ENCODE results near the gene ADAMTS19.
"Not testable (repeated sequence)": the region's sequence is repeated elsewhere in the genome, so short reads cannot be mapped to it uniquely, and the experiment has no call there.

ADAMTS19 gene, protein sequence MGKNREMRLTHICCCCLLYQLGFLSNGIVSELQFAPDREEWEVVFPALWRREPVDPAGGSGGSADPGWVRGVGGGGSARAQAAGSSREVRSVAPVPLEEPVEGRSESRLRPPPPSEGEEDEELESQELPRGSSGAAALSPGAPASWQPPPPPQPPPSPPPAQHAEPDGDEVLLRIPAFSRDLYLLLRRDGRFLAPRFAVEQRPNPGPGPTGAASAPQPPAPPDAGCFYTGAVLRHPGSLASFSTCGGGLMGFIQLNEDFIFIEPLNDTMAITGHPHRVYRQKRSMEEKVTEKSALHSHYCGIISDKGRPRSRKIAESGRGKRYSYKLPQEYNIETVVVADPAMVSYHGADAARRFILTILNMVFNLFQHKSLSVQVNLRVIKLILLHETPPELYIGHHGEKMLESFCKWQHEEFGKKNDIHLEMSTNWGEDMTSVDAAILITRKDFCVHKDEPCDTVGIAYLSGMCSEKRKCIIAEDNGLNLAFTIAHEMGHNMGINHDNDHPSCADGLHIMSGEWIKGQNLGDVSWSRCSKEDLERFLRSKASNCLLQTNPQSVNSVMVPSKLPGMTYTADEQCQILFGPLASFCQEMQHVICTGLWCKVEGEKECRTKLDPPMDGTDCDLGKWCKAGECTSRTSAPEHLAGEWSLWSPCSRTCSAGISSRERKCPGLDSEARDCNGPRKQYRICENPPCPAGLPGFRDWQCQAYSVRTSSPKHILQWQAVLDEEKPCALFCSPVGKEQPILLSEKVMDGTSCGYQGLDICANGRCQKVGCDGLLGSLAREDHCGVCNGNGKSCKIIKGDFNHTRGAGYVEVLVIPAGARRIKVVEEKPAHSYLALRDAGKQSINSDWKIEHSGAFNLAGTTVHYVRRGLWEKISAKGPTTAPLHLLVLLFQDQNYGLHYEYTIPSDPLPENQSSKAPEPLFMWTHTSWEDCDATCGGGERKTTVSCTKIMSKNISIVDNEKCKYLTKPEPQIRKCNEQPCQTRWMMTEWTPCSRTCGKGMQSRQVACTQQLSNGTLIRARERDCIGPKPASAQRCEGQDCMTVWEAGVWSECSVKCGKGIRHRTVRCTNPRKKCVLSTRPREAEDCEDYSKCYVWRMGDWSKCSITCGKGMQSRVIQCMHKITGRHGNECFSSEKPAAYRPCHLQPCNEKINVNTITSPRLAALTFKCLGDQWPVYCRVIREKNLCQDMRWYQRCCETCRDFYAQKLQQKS

DNA sequence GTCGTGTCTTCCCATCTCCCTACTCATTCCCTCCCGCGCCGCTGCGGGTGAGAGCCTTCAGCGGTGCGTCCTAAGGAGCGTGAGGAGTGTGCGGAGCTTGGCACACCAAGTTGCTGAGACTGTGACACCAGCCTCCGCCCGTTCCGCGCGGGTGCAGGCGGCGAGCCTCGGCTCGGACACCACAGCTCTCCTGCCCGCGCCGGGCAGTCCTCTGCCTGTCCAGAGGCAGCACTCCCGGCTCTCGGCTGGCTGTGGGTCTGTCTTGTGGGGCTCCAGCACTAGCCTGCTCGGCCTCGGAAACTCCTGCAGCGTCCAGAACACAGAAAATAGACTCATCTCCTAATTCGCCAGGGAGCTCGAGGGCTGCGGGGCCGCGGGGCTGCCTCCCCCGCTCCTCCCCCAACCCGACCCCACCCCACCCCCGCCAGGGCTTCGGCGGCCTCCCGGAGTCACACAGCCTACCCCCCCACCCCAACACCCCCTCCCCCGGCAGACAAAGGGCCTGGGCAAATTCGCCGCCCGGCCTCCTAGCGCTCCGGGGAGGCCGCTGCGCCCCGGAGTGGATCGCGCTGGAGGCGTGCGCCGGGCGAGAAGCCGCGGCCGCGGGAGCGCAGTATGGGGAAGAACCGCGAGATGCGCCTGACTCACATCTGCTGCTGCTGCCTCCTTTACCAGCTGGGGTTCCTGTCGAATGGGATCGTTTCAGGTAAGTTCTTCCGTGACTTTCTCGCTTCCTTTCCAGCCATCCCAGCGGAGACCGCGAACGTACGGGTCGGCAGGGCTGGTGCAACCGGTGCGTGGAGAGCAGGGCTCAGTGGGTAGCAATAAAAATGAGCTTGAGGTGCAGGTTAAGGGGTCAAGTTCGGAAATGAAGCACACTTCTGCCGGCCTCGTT, at the start of gene ADAMTS19:
Gene ADAMTS19, plus strand, starts transcription at position 522 of the 895 bp plus-strand sequence. Its CDS starts 94 bp downstream, at position 616.
- DNase-seq (ENCODE audit: low read depth, low spot score) = peak; percentile 71

DNA sequence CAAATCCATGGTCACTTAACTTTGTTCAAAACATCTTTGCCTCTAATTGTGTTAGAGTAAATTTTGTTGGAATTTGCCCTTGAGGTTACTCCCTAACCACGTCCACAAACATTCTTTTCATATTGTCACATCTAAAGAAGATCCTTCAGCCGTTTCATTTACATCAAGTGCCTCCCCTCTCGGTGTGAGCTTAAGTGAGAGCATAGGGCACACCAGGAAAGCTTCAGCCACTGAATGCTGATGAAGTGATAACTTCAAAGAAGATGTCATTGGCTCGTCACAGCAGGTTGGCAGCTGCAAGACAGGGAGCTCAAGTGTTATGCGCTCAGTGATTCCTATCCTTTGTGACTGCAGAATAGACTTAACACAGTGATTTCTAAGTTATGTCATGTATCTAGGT, 49.6 kb upstream of the ADAMTS19 start:
- peak; percentile 79 for DNase-seq (ENCODE audit: low read depth, low spot score)

DNA sequence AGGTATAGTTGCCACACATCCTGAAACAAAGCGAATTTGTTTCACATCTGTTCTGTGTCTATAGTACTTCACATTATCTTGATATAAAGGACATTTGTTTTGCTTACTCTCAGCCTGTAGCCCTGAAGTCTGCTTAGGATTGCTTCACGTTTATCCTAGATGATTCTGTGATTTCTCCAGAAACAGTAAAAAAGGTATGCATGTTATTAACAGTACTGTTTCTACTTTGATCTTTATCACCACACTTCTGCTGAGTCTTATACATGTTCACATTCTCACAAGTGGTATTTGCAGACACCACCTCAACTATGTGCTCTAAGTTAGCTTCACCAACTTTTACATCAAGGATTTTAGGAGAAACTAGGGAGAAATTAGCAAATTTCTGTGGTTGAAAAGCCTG, 47.4 kb upstream of the ADAMTS19 start:
- DNase-seq (ENCODE audit: low read depth, low spot score) = no peak

DNA sequence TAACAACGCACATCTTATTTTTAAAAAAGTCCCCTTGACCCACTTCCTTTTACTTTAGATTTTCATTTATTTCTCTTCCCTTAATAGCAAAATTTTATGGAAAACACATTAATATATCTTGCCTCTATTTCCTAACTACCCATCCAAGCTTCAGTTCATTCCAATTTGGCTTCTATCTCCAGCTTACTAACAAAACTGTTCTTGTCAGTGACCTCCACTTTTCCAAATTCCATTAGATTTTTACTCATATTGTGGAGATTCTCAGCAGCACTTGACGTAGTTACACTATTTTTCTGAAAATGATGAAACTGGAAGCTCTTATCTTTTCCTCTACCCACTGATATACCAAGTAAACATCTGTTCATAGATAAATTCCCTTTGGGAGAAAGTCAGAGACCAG, 46.5 kb upstream of the ADAMTS19 start:
- no peak for DNase-seq (ENCODE audit: low read depth, low spot score)

DNA sequence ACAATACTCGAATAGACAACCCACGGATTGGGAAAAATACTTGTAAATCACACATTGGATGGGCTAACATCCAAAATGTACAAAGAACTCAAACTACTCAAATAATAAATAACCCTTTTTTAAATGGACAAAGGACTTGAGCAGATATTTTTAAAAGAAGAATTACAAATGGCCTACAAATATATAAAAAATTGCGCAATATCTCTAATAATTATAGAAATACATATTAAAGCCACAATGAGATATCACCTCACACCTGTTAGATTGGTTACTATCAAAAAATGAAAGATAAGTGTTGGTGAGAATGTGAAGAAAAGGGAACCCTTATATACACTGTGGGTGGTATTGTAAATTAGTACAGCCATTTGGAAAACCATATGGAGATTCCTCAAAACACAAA, 40.8 kb upstream of the ADAMTS19 start:
- DNase-seq (ENCODE audit: low read depth, low spot score) = no peak

DNA sequence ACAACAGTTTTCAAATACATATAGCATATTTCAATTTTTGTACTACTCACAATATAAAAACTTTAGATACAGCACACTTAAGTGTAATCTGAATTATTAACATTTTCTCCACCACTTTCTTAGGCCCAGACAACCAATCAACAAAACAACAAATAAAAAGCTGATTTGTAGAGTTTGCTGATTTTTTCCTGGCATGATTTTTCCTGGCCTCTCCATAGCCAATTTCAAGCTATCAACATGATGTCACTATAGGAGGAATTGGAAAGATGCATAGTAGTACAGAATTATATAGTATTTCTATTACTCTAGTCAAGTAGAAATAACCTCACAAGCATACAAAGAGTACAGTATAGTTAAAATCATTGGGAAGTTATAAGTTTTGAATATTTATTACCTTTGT, 35.1 kb upstream of the ADAMTS19 start:
- DNase-seq (ENCODE audit: low read depth, low spot score) = no peak

DNA sequence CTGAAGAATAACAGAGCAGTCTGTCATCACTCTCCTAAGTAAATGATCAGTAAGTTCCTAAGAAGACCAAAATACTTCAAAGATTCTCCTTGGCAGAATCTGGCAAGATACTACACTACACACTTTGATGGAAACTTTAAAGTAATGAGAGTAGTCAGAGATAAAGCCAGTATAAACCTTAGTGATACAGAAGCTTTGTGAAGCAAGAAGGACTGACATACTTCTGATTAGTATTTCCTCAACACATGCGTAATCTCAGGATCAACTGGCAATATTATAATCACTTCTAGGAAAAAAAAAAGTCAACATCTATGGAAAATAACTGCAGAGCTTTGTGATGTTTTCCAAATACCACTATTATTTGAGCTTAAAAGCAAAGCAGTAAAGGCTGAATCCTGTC, 34.0 kb upstream of the ADAMTS19 start:
- DNase-seq (ENCODE audit: low read depth, low spot score) = no peak

DNA sequence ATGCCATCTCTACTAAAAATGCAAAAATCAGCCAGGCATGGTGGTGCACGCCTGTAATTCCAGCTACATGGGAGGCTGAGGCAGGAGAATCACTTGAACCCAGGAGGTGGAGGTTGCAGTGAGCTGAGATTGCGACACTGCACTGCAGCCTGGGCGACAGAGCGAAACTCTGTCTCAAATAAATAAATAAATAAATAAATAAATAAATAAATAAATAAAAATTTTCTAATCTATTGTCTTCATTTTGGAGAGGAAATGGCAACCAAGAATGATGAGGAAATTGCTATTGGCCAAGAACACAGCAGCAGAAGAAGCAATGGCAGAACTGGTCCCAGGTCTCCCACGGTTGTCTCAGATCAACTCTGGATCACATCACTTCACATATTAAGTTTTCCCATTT, 31.5 kb upstream of the ADAMTS19 start:
- not testable (repeated sequence) for DNase-seq (ENCODE audit: low read depth, low spot score)

DNA sequence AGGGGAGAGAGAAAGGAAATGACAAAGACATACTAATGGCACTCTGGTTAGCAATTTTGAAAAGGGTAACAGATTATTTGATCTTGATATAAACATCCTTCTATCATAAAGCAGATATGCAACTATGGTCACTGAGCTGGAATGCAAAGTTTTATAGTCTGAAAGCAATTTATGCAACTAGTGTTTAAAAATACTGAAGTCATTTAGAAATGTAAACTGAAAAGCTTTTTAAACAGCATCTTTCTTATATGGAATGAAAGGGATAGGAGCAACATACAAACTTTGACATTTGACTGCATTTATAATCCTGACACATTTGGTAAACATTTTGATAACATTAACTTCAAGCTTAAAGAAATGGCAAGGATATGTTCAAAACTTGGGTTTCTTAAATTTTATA, 28.7 kb upstream of the ADAMTS19 start:
- no peak for DNase-seq (ENCODE audit: low read depth, low spot score)

DNA sequence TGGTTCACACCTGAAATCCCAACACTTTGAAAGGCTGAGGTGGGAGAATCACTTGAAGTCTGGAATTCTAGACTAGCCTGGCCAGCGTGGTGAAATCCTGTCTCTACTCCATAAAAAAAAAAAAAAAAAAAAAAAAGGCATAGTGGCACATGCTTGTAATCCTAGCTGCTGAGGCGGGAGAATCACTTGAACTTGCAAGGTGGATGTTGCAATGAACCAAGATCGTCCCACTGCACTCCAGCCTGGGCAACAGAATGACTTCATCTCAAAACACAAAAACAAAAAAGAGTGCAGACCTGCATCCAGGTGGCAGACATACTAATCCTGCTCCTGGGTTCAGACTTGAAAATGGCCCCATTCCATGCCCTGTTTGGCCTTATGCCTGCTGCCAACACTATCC, 21.8 kb upstream of the ADAMTS19 start:
- no peak for DNase-seq (ENCODE audit: low read depth, low spot score)

DNA sequence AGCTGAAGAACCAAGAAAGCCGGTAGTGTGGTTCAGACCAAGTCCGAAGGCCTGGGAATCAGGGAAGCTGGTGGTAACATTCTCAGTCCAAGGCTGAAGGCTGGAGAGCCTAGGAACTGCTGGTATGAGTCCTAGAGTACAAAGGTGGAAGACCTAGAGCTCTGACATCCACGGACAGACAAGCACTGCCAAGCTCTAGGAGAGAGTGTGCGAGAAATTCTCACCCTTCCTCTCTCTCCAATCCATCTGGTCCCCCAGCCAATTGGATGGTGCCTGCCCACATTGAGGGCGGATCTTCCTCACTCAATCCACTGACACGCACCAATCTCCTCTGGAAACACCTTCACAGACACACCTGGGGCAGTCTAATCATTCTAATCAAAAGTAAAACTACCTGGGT, 19.7 kb upstream of the ADAMTS19 start:
- no peak for DNase-seq (ENCODE audit: low read depth, low spot score)

DNA sequence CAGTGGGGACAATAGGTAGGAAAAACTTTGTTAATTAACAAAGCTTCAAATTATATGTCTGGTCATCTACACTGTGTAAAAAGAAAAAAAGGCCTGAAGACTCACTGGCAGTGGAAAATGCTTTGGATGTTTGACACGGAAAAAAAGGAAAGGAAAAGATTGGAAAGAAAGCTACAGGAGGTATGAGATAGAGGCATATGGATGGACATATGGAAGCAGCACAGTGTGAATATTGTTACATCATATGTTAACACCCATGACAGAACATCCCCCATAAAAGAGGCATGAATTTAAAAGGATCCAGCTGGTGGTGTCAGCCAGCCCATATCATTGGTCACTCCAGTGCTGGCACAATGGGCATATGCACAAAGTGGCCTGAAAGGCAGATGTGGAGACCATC, 19.0 kb upstream of the ADAMTS19 start:
- no peak for DNase-seq (ENCODE audit: low read depth, low spot score)

DNA sequence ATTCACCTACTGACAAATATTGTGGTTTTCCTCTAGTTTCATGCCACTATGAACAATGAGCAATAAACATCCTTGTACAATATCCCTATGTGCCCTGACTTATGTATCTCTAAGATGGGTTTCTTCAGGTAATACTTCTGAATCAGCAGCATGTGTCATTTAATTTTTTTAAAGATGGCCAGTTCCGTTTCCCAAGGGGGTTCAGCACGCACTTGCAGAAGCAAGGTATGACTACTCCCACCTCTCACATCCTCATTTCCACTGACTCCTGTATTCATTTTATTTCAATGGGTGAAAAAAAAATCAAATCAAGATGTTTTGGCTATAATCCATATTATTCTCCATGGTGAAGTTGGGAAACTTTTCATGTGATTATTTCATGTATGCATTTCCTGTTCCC, 14.7 kb upstream of the ADAMTS19 start:
- DNase-seq (ENCODE audit: low read depth, low spot score) = no peak

DNA sequence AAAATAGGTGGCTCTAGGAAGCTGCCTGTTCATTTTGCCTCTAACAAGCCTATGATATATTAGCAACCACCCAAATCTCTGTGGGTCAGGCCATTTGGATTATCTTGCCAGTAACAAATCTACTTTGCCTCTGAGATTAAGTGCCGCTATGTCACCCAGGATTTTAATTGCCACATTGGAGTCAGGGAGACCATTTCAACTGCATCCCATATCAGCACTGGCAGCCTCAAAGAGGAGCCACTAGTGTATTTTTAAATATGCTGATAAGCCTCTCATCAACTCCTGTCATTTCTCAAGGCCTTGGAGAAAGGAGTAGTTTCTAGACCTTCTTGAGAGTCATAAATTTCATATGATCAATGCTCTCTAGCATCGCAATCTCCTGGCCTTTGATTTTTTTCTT, 12.1 kb upstream of the ADAMTS19 start:
- no peak for DNase-seq (ENCODE audit: low read depth, low spot score)

DNA sequence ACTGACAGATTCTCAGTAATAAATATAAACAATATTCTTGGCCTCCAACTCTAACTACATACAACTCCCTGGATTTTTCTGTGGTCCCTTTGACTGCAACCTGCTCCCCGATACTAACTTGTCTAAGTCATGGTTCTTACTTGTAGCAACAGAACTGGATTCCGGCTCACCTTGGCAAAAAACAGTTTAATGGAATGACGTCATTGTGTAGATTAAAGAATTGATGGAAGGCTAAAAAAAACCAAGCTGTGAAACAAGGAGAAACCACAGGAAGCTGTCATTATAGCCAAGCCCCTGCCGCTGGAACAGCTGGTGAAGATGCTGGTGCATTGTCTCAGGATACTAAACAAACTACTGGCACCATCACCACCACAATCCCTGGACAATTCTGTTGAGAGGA, 11.4 kb upstream of the ADAMTS19 start:
- DNase-seq (ENCODE audit: low read depth, low spot score) = no peak

DNA sequence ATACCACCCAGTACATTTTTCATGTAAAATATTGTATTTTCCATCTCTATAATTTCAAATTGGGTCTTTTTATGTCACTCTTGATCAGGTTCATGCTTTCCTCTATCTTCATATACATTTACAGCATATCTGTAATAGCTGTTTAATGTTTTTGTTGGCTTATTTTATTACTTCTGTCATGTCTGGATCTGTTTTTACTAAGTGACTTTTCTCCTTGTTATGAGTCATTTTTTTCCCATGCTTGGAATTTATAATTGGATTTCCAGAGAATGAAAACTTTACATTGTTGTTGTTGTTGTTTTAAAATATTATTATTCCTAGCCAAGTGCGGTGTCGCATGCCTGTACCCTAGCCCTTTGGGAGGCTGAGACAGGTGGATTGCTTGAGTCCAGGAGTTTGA, 5.6 kb upstream of the ADAMTS19 start:
- no peak for DNase-seq (ENCODE audit: low read depth, low spot score)

DNA sequence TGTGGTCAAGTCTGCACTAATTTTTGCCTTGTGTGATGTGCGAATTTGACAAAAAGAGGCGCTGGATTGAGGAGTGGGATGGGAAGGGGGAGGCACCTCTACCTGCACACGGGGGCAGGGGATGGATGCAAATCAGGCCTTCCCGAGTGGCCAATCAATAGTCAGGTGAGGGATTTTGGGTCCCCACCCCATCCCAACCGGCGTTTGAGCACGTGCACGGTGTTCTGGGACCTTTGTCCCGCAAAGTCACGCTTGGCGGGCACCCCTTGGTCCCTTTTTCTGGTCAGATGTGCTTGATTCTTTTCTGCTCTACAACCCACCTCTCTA, 685 bp upstream of the ADAMTS19 start:
- DNase-seq (ENCODE audit: low read depth, low spot score) = peak; percentile 89

DNA sequence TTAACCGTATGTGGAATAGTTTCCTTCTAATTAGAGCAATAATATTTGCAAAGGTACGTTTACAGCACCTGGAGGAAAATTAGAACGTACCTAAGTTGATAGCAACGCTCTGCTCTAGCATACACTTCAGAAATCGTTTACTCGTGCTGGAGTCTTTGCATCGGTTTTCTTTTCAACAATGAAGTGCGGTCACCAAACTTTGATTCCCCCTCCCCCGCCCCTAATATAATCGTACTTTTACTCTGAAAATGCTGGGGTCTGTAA, 506 bp downstream of the ADAMTS19 start:
- no peak for DNase-seq (ENCODE audit: low read depth, low spot score)

DNA sequence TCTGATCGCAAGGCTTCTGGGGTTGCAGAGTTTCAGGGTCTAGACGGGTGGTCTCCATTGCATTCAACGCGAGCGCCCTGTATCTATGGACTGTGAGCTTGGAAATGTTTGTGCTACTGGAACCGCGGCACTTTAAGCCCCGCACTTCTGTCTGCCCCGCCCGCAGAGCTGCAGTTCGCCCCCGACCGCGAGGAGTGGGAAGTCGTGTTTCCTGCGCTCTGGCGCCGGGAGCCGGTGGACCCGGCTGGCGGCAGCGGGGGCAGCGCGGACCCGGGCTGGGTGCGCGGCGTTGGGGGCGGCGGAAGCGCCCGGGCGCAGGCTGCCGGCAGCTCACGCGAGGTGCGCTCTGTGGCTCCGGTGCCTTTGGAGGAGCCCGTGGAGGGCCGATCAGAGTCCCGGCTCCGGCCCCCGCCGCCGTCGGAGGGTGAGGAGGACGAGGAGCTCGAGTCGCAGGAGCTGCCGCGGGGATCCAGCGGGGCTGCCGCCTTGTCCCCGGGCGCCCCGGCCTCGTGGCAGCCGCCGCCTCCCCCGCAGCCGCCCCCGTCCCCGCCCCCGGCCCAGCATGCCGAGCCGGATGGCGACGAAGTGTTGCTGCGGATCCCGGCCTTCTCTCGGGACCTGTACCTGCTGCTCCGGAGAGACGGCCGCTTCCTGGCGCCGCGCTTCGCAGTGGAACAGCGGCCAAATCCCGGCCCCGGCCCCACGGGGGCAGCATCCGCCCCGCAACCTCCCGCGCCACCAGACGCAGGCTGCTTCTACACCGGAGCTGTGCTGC, 1.0 kb downstream of the ADAMTS19 start:
- peak; percentile 72 for DNase-seq (ENCODE audit: low read depth, low spot score)

DNA sequence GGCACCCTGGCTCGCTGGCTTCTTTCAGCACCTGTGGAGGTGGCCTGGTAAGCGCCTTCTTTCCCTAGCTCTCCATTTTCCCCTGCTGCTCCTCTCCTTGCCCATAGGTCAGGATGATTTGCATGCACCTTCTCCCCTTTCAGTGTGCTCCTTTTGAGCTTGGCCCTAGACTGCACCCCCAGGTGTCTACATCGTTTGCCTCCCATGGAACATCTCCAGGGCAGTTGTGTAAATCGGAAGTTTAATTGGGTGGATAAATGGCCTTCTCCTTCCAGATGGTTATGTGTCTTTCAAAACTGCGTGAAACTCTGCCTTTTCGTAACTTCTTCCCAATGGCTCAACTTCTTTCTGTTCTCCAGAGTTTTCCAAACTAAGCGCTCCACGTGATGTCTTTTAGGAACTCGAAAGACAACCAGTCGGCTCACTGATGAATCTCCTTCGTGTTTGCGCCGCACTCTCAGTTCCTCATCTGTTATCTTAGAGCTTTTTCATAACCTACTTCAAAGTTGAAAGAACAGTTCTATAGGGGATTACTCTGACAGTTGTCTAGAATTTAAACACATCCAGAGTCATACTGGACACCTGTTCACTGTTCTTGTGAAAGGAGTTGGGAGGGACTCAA, 1.7 kb downstream of the ADAMTS19 start:
- DNase-seq (ENCODE audit: low read depth, low spot score) = no peak
